ENCODE data around the gene SLC13A3.

- TF ChIP-seq, protein P1, sequence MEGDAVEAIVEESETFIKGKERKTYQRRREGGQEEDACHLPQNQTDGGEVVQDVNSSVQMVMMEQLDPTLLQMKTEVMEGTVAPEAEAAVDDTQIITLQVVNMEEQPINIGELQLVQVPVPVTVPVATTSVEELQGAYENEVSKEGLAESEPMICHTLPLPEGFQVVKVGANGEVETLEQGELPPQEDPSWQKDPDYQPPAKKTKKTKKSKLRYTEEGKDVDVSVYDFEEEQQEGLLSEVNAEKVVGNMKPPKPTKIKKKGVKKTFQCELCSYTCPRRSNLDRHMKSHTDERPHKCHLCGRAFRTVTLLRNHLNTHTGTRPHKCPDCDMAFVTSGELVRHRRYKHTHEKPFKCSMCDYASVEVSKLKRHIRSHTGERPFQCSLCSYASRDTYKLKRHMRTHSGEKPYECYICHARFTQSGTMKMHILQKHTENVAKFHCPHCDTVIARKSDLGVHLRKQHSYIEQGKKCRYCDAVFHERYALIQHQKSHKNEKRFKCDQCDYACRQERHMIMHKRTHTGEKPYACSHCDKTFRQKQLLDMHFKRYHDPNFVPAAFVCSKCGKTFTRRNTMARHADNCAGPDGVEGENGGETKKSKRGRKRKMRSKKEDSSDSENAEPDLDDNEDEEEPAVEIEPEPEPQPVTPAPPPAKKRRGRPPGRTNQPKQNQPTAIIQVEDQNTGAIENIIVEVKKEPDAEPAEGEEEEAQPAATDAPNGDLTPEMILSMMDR (conservative IDR thresholded peaks at IDR 0.05; ENCODE audit: low read depth, low read length), result no peak
- no peak for TF ChIP-seq POLR2A (IDR thresholded peaks at IDR 0.05; ENCODE audit: low read depth, low read length)
- TF ChIP-seq RAD21 (IDR thresholded peaks at IDR 0.05; ENCODE audit: low read length), result peak; percentile 24; the same call in 1 of the 2 replicates
These were observed 106.7 kb downstream of the SLC13A3 start for GRCh38 chr20:46544576-46544975.
